NCI-H748 (cell line): ENCODE data around the gene BMP3.
"Not testable (repeated sequence)": the region's sequence is repeated elsewhere in the genome, so short reads cannot be mapped to it uniquely, and the experiment has no call there.

Experiments used
- DNase-seq: peaks from one replicate; lab custom pipeline; 2025; ENCODE audit not compliant: unreplicated experiment; lab: John Stamatoyannopoulos, UW

The BMP3 gene, protein sequence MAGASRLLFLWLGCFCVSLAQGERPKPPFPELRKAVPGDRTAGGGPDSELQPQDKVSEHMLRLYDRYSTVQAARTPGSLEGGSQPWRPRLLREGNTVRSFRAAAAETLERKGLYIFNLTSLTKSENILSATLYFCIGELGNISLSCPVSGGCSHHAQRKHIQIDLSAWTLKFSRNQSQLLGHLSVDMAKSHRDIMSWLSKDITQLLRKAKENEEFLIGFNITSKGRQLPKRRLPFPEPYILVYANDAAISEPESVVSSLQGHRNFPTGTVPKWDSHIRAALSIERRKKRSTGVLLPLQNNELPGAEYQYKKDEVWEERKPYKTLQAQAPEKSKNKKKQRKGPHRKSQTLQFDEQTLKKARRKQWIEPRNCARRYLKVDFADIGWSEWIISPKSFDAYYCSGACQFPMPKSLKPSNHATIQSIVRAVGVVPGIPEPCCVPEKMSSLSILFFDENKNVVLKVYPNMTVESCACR

GRCh38 chr4:81030061-81030980 lies at the start of gene BMP3:
Gene BMP3 (plus strand): TSS chr4:81030708. CDS start chr4:81031285, 577 bp downstream.
- peak; percentile 59 for DNase-seq

DNA sequence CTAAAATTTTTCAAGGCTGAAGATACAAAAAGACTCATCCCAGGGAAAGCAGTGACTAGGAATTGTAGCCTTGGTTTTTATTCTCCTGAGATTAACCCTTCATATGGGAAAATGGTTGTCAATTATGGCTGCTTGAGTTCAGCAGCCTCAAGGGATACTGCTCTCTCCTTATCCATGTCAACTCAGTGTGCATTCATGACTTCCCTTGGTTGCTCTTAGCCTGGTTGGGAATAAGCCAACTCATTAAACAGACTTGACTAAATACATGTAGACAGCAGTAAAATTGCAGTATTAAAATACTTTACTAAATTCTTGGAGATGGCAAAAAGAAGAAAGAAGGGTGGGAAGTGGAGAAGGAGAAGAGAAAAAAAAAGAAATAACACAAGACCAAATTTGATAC lies 44.5 kb upstream of the BMP3 start:
- DNase-seq = no peak

GRCh38 chr4:80989921-80990544 lies 40.5 kb upstream of the BMP3 start:
- peak; percentile 48 for DNase-seq

GRCh38 chr4:80990851-80991250 lies 39.7 kb upstream of the BMP3 start:
- DNase-seq = no peak

GRCh38 chr4:80999943-81000342 lies 30.6 kb upstream of the BMP3 start:
- DNase-seq = no peak

- DNase-seq = no peak
Measured at GRCh38 chr4:81003597-81004111, 26.9 kb upstream of the BMP3 start.

GRCh38 chr4:81007417-81007816 lies 23.1 kb upstream of the BMP3 start:
- DNase-seq = no peak

GRCh38 chr4:81016566-81016965 lies 13.9 kb upstream of the BMP3 start:
- not testable (repeated sequence) for DNase-seq

DNA sequence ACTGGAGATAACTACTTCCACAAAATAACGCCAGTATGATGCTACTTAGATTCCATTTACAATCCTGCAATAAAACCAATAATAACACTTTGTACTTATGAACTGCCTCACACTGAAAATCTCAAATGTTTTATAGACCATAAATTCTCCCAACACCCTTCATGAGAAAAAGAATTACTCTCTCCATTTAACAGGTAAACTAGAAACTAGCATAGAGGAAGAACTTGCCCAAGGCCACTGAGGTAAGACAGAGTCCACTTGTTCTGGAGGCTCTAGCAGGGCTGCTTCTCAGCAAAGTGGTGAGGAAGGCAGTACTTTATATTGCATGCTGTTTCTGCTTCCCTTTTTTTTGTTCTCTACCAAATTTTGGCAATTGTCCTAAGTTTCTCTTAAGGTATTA lies 11.5 kb upstream of the BMP3 start:
- DNase-seq = no peak

- peak; percentile 26 for DNase-seq
Measured at GRCh38 chr4:81021142-81021944, 9.2 kb upstream of the BMP3 start.

GRCh38 chr4:81021981-81022380 lies 8.5 kb upstream of the BMP3 start:
- DNase-seq = no peak

GRCh38 chr4:81023484-81023883 lies 7.0 kb upstream of the BMP3 start:
- no peak for DNase-seq

- DNase-seq = peak; percentile 60
Measured at GRCh38 chr4:81030981-81031791, 678 bp downstream of the BMP3 start.

DNA sequence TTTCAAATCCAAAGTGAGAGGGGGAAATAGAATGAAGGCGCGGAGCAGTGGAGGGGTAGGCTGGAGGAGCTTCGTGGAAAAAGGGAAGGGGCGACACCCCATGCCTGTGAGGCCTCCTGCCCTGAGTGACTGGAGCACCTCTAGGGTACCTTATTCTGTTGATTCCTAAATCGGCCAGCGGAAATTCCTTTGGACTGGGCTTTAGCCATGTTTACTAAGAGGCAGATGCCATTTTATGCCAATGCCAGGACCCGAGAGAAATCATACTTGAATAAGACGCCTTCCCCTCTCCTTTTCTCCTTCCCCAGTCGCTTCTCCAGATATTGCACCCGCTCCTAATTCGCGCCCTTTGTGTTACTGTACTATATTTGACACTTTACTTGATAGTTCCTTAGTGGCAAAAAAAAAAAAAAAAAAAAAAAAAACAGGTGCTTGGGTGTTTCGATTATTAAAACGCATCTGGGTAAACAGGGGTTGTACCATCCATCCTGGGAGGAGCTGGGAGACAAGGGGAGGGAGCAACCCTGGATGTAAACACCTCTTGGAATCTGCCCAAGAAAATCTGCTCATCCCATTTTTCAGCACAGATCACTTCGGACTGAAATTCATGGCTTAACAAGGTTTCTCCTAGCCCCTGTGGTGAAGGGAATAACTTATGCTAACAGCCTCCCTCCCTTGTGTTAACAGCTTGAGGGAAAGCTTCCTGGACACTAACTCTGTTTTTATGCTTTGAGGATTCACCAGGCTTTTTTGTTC lies 1.5 kb downstream of the BMP3 start:
- DNase-seq = peak; percentile 14

- no peak for DNase-seq
Measured at GRCh38 chr4:81032771-81033684, 2.5 kb downstream of the BMP3 start.

- no peak for DNase-seq
Measured at GRCh38 chr4:81038636-81039350, 8.3 kb downstream of the BMP3 start.

GRCh38 chr4:81039351-81039972 lies 9.0 kb downstream of the BMP3 start:
- DNase-seq = no peak
